Psoas muscle (tissue), 8 donors: ENCODE measurements around the gene COL4A4. TPM values are rescaled to one million over a fixed set of nuclear protein-coding genes. Genes with fewer than 3 reads are reported as not detected.
"Not testable (repeated sequence)": the region's sequence is repeated elsewhere in the genome, so short reads cannot be mapped to it uniquely, and the experiment has no call there.

Experiments used
- ATAC-seq, 4 donors: fragments of 200-7000 bp; cut with Tn5 transposase; one replicate each; pipeline ENCODE4 v1.9.1; 2020; ENCODE audit warnings: moderate library complexity in 3 of 4, mild to moderate bottlenecking in 2 of 4
- DNase-seq, 2 donors: peaks; one replicate each; pipeline ENCODE4 v3.0.0-alpha.2; 2020
- H3K27ac ChIP-seq: fragments of 200-600 bp; one replicate; pipeline ENCODE4 v1.8.0; 2022
- H3K27me3 ChIP-seq, 3 donors: fragments of 200-600 bp in 1 of 3; one replicate each; pipeline versions ENCODE4 v1.6.1 to v1.8.0; 2013 to 2022; ENCODE audit warnings: low read length in 2 of 3, mild to moderate bottlenecking in 2 of 3, moderate library complexity in 1 of 3; ENCODE audit not compliant: insufficient read depth in 3 of 3
- H3K36me3 ChIP-seq, 2 donors: fragments of 200-600 bp in 1 of 2; one replicate each; pipeline versions ENCODE4 v1.6.1 to v1.8.0; 2013 to 2022; ENCODE audit warnings: low read depth in 1 of 2, mild to moderate bottlenecking in 1 of 2, moderate library complexity in 1 of 2; ENCODE audit not compliant: insufficient read depth in 1 of 2
- H3K4me1 ChIP-seq: fragments of 200-600 bp; one replicate; pipeline ENCODE4 v1.8.0; 2022
- H3K4me3 ChIP-seq: fragments of 200-600 bp; one replicate; pipeline ENCODE4 v1.8.0; 2022; ENCODE audit warnings: mild to moderate bottlenecking
- H3K9me3 ChIP-seq: fragments of 200-600 bp; one replicate; pipeline ENCODE4 v1.8.0; 2022
- WGBS, 3 donors: extraction: QIAGEN DNeasy Blood & Tissue Kit; methylation state at CpG; one replicate each; pipeline versions ENCODE4 v1.1.6 to v1.1.7; 2013; 5-methylcytosine and 5-hydroxymethylcytosine counted together
- intact Hi-C, 2 donors: fragments of 100-400 bp; cut with DNase I; formaldehyde crosslinking; loops; one replicate each; pipeline versions ENCODE4 v1.11.0 to v1.14.2; 2022
- polyA plus RNA-seq, 3 donors: library from polyadenylated mRNA; stranded (reverse); fragments of 200-250 nt; gene quantifications; one replicate each; pipeline ENCODE4 v1.2.3, GENCODE V29; 2013
- total RNA-seq, 4 donors: library from RNA; stranded (reverse); fragmentation: NEBNext Ultra II Directional in 2 of 4; extraction: Animal tissue kit (Norgen Biotek cat#: 25700) in 2 of 4; gene quantifications; one replicate each; pipeline versions ENCODE4 v1.2.1 to v1.2.4, GENCODE V29; 2021 to 2023
- TF ChIP-seq, protein P1 (sequence below): fragments of 200-600 bp; IDR thresholded peaks from one replicate; pipeline ENCODE4 v1.8.0; 2022; ENCODE audit warnings: antibody characterized with exemption
- donor health status: healthy with polysubstance abuse.
- donor health status: DM: no; HTN: no; CAD: no; lungs with moderate emphysema.
- donor health status: Bipolar disorder and iron deficiency.
- donor health status: healthy.
- donor health status: DM: yes; HTN: yes; CAD: no.
- donor health status: DM: no; HTN: no; CAD: no.
- donor health status: DM: no; HTN: no; CAD: no.
- donor health status: DM: yes; HTN: yes; CAD: no.

Gene COL4A4
- total and polyA plus RNA-seq, 7 donors: 1.7 to 16.0 (median 4.6) TPM

DNA sequence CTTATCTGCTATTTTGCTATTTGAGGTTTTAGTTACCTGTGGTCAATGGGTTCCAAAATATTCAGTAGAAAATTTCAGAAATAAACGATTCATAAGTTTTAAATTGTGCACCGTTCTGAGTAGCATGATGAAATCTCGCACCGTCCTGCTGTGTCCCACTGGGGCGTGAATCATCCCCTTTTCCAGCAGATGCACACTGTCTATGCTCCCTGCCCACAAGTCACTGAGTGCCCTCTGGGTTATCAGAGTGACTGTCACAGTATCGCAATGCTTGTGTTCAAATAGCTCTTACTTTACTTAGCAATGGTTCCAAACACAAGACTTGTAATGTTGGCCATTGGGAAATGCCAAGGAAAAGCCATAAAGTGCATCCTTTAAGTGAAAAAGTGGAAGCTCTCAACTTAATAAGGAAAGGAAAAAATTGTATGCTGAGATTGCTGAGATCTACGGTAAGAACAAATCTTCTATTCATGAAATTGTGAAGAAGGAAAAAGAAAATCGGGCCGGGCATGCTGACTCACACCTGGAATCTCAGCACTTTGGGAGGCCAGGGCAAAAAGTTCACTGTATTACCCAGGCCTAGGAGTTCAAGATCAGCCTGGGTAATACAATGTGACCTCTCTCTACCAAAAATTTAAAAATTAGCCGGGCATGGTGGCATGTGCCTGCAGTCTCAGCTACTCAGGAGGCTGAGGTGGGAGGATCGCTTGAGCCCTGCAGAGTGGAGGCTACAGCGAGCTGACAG is 13.8 kb upstream of the COL4A4 start:
- Histone ChIP-seq H3K9me3 (no peaks in the 10 kb centered on the region), H3K27ac (peak overlapping the region; percentile 83), H3K4me1 (peaks cover 43% of the 10 kb centered on the region), H3K36me3 (no peaks in the 10 kb centered on the region), H3K27me3 (no peaks in the 10 kb centered on the region), H3K4me3 (no peak overlapping the region)
- TF ChIP-seq, protein P1, sequence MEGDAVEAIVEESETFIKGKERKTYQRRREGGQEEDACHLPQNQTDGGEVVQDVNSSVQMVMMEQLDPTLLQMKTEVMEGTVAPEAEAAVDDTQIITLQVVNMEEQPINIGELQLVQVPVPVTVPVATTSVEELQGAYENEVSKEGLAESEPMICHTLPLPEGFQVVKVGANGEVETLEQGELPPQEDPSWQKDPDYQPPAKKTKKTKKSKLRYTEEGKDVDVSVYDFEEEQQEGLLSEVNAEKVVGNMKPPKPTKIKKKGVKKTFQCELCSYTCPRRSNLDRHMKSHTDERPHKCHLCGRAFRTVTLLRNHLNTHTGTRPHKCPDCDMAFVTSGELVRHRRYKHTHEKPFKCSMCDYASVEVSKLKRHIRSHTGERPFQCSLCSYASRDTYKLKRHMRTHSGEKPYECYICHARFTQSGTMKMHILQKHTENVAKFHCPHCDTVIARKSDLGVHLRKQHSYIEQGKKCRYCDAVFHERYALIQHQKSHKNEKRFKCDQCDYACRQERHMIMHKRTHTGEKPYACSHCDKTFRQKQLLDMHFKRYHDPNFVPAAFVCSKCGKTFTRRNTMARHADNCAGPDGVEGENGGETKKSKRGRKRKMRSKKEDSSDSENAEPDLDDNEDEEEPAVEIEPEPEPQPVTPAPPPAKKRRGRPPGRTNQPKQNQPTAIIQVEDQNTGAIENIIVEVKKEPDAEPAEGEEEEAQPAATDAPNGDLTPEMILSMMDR: no peak
- no peak for DNase-seq
- peak in 1 of 4 donors; percentile 37 for ATAC-seq
- WGBS, 3 donors: 95% methylated on average over 12 of the region's 12 CpGs
- intact Hi-C loops: no loop called here

DNA sequence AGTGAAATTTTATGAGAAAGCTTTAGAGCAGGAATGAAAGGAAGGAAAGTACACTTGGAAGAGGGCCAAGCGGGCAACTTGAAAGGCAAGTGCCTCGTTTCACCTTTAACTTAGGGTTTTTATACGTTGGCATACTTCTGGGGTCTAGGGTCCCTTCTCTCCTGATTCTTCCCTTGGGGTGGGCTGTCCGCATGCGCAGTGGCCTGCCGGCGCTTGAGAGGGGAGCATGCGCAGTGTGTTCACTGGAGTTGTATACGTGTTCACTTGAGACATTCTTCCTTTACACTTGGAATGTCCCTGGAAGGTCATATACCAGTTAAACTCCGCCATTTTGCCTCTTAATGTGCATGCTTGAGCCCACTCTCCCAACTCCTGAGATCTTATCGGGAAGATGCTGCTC is 7.8 kb upstream of the COL4A4 start:
- H3K4me3 ChIP-seq, intact Hi-C loops, DNase-seq, H3K9me3 ChIP-seq, ATAC-seq, H3K27me3 ChIP-seq: not testable (repeated sequence)
- 90 to 95% (median 91%) methylated on average over 11 of the region's 11 CpGs for WGBS, 3 donors
- peaks cover 34% of the 10 kb centered on the region for H3K4me1 ChIP-seq
- peaks cover 0 to 12% of the 10 kb centered on the region in 2 donors for H3K36me3 ChIP-seq
- H3K27ac ChIP-seq: peak overlapping the region; percentile 26

DNA sequence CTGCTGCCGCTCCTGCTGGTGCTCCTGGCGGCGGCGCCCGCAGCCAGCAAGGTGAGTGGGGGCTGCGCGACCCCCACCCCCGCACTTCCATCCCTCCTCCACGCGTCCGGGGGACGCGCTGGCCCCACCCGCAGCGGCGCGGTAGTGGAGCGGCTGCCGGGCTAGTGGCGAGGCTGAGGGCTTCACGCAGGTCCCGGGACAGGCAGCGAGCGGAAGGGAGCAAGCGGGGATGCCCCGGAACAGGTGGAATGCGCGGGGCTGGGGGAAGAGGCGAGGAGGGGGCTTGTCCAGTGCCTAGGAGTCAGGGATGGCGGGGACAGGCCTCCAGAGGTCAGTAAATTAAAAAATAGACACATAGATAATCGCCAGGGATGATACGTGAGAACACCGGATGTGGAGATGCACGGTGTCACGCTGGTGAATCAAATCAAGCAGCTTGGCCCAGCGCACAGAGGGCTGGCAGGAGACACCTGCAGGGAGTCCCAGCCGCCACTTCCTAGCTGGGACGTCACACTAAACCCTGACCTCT is 822 bp upstream of the COL4A4 start:
- Histone ChIP-seq H3K4me1 (peaks cover 49% of the 10 kb centered on the region), H3K27ac (peak overlapping the region; percentile 97), H3K9me3 (no peaks in the 10 kb centered on the region), H3K4me3 (peak overlapping the region; percentile 94), H3K36me3 (peaks cover 0 to 9% of the 10 kb centered on the region in 2 donors), H3K27me3 (no peaks in the 10 kb centered on the region)
- ATAC-seq (peak; percentile 78 to 89 (median 85)), DNase-seq (peak; percentile 69 to 89)
- 0 to 1% (median 1%) methylated on average over 35 to 38 of the region's 38 CpGs for WGBS, 3 donors
- intact Hi-C loops: loop anchor here in 1 of 2 donors (1.0 to 2.0 kb wide), 2 partner anchors 26 to 63 kb away; no protein-coding TSS in a partner anchor
- TF ChIP-seq, protein P1: no peak

DNA sequence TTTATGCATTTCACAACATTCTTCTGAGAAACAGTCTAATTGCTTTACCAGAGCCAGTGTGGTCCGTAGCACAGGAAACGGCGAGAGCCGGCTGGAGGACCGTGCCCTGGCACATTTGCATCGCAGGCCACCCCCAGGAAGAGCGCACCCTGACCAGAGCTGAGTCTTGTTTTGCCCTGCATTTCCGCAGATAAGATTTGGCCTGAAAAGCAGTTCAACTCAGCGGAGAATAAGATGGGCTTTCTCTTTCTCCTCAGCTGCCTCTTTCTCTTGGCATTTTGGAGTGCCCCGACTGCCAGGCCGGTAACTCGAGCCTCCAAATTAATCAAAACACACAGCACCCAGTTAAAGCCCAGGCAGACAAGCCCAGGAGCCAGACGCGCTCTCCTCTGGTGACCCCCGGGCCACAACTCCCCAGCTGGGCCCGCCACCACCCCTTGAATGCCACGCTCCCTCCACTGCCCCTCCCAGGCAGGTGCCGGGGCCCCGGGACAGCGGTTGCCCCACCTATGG is 464 bp downstream of the COL4A4 start:
- Histone ChIP-seq H3K27ac (peak overlapping the region; percentile 97), H3K9me3 (no peaks in the 10 kb centered on the region), H3K36me3 (peaks cover 0 to 9% of the 10 kb centered on the region in 2 donors), H3K27me3 (no peaks in the 10 kb centered on the region), H3K4me1 (peaks cover 53% of the 10 kb centered on the region), H3K4me3 (peak overlapping the region; percentile 94)
- peak; percentile 27 to 31 (median 28) for ATAC-seq
- 0 to 2% (median 1%) methylated on average over 19 to 20 of the region's 20 CpGs for WGBS, 3 donors
- intact Hi-C loops: no loop called here
- DNase-seq: peak in 1 of 2 donors; percentile 60
- TF ChIP-seq, protein P1: no peak

DNA sequence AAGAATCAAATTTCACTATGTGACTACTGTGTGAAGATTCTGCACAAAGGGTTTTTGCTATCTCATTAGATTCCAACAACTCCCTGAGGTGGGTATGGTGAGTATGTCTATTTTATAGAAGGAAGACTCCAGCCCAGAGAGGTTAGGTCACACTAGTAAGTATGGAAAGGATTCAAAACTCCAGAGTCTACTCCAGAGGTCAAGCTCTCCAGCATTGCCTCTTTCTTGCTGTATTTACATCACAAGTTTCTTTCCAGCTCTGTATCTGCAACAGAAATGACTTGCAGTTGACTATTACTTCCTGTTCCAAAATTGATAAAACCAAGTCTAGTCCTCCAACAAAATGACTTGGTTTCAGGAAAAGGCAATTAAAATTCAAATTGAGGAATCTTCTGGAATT is 2.1 kb downstream of the COL4A4 start:
- peak overlapping the region; percentile 77 for H3K27ac ChIP-seq
- intact Hi-C loops: no loop called here
- no peak for ATAC-seq
- H3K4me3 ChIP-seq: peak overlapping the region; percentile 94
- H3K9me3 ChIP-seq: no peaks in the 10 kb centered on the region
- TF ChIP-seq, protein P1: no peak
- H3K27me3 ChIP-seq: no peaks in the 10 kb centered on the region
- peaks cover 0 to 3% of the 10 kb centered on the region in 2 donors for H3K36me3 ChIP-seq
- DNase-seq: no peak
- peaks cover 47% of the 10 kb centered on the region for H3K4me1 ChIP-seq
